SJSA1 (cell line): ENCODE measurements around the gene FSTL4. TPM values are rescaled to one million over a fixed set of nuclear protein-coding genes. Genes with fewer than 3 reads are reported as not detected.

Experiments
- DNase-seq, 2 experiments: peaks; one replicate each; pipeline ENCODE4 v3.0.0-alpha.2; 2015 to 2020; ENCODE audit warnings: low spot score in 2 of 2, low read depth in 1 of 2
- H3K27ac ChIP-seq: fragments of 250-450 bp; sonication (Bioruptor Pico); 2 replicates; pipeline ENCODE4 v1.5.1; 2020; ENCODE audit warnings: mild to moderate bottlenecking, moderate library complexity
- H3K27me3 ChIP-seq: fragments of 250-450 bp; sonication (Bioruptor Pico); replicated peaks from 2 replicates; pipeline ENCODE4 v1.5.1; 2020; ENCODE audit warnings: mild to moderate bottlenecking, moderate library complexity
- H3K36me3 ChIP-seq: fragments of 250-450 bp; sonication (Bioruptor Pico); 2 replicates; pipeline ENCODE4 v1.5.1; 2020; ENCODE audit warnings: mild to moderate bottlenecking
- H3K4me1 ChIP-seq: fragments of 250-450 bp; sonication (Bioruptor Pico); replicated peaks from 2 replicates; pipeline ENCODE4 v1.6.1; 2021; ENCODE audit warnings: mild to moderate bottlenecking
- H3K4me3 ChIP-seq: fragments of 250-450 bp; sonication (Bioruptor Pico); 2 replicates; pipeline ENCODE4 v1.5.1; 2020; ENCODE audit warnings: mild to moderate bottlenecking
- H3K9me3 ChIP-seq: fragments of 250-450 bp; sonication (Bioruptor Pico); replicated peaks from 2 replicates; pipeline ENCODE4 v1.5.1; 2020; ENCODE audit warnings: mild to moderate bottlenecking
- total RNA-seq: library from RNA; depleted of rRNA; stranded (reverse); fragments of >200 nt; shearing (Covaris generic); gene quantifications from 2 replicates; pipeline ENCODE4 v1.2.3, GENCODE V29; 2014

Gene FSTL4
- total RNA-seq, 1 experiment from 2014 or later, result 2.1 TPM

DNA sequence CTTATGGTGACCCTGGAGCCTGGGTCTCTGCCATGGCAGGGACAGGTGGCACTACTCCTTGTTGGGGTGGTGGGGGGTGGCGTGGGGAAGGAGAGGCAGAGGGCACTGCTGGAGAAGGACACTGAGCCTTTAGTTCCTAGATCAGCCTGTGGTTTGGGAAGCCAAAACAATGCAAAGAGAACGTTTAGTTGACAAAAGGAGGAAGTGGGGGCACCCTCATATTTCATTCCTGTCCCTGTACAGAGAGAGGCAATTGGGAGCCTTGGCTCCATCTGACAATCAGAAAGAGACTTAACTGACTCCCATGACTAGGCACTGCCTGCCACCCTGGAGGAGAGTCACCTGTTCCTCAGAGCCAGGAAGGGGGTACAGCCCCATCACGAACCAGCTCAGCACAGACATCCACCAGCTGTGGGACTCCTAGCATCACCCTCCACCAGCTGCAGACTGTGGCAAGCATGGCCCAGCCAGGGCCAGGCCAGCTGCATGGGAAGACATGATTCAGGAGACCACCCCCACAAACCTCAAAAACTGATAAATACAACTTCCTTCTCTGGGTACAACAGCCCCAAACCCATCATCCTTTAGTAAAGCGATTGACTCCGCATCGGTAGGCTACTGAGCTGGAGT is 303.1 kb downstream of the FSTL4 start:
- H3K4me3 ChIP-seq, result no peak overlapping the region
- no peaks in the 10 kb centered on the region for H3K4me1 ChIP-seq
- H3K27ac ChIP-seq, result no peak overlapping the region
- H3K27me3 ChIP-seq, result peaks cover 4% of the 10 kb centered on the region
- H3K36me3 ChIP-seq, result no peaks in the 10 kb centered on the region
- no peaks in the 10 kb centered on the region for H3K9me3 ChIP-seq
- no peak for DNase-seq

DNA sequence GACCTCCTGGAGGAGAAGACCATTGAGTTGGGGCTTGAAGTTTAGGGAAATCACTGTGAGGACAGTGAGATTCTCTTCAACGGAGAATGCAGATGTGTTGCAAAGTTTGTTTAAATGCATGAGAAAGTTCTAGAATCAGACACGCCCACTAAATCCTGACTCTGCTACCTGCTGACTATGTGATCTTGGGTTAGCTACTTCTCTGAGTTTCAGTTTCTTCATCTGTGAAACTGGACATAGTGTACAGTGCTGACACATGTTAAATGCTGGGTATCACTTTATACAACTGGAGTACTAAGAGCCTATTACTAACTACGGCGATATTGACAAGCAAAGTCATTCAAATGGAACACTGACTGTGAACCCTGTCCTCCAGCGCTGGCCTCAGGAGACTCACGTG is 305.1 kb downstream of the FSTL4 start:
- no peaks in the 10 kb centered on the region for H3K4me1 ChIP-seq
- no peak overlapping the region for H3K27ac ChIP-seq
- H3K27me3 ChIP-seq, result peaks cover 11% of the 10 kb centered on the region
- no peak overlapping the region for H3K4me3 ChIP-seq
- H3K9me3 ChIP-seq, result no peaks in the 10 kb centered on the region
- H3K36me3 ChIP-seq, result no peaks in the 10 kb centered on the region
- DNase-seq, result no peak

DNA sequence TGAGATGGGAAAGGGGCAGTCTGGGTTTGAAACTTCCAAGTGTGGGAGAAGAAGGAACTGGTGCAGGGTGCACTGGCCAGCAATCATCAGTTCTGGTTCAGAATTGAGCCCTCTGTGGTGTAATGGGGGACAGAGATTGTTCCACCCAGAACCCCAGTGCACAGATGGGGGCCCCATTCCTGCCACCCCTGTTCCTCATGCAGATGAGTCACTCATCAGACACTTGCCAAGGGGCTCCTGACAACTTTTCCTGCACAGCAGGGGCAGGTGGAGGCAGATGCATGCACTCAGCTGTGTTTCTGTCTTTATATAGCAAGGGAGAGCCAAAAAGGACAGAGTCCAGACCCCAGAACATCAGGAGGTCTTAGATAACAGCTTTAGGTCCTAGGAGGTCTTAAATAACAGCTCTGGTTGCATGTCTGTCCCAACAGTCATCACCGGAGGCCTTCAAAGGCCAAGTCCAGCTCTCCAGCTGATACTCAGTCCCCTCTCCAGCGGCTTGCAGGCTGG is 307.6 kb downstream of the FSTL4 start:
- H3K4me3 ChIP-seq, result no peak overlapping the region
- H3K9me3 ChIP-seq, result no peaks in the 10 kb centered on the region
- H3K4me1 ChIP-seq, result no peaks in the 10 kb centered on the region
- DNase-seq, result no peak
- H3K36me3 ChIP-seq, result no peaks in the 10 kb centered on the region
- H3K27me3 ChIP-seq, result peaks cover 21% of the 10 kb centered on the region
- no peak overlapping the region for H3K27ac ChIP-seq

DNA sequence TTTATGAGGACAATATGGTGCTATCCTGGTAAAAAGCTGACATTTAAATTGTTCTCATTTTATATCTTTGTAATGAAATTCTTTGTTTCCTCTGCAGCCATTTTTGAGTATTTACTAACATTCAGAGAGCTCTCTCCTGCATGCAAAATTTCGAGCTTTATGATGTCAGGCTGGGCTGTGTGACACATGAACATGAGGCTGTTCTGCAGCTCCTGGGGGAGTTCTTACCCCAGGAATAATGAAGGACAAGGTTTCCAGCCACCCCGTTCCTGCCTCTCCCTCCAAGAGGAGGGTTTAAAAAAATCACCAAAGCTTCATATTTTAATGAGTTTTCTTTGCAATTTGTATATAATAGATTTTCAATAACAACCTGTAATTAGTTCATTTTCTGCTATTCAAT is 308.2 kb downstream of the FSTL4 start:
- Histone ChIP-seq H3K27me3 (peaks cover 21% of the 10 kb centered on the region), H3K27ac (no peak overlapping the region), H3K36me3 (no peaks in the 10 kb centered on the region), H3K9me3 (no peaks in the 10 kb centered on the region), H3K4me1 (no peaks in the 10 kb centered on the region), H3K4me3 (no peak overlapping the region)
- DNase-seq, result no peak

DNA sequence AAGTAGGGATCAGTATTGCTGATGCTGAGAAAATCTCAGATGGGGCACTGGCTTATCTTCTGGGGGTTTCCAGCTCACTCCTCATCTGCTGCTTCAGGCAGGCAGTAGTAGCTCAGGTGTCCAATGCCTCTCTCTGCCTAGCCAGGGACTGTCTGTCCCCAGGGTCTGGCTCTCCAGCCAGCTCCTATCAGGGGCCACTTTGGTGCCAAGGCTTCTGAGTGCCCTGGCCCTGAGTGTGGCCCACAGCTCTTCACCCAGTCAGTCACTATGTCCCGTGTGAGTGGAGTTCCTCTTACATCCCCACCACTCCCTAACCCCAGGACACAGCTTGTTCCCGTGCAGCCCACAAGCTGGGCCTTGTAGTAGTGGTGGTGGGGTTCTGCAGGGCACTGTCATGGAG is 309.0 kb downstream of the FSTL4 start:
- H3K4me3 ChIP-seq, result no peak overlapping the region
- no peaks in the 10 kb centered on the region for H3K9me3 ChIP-seq
- peaks cover 21% of the 10 kb centered on the region for H3K27me3 ChIP-seq

DNA sequence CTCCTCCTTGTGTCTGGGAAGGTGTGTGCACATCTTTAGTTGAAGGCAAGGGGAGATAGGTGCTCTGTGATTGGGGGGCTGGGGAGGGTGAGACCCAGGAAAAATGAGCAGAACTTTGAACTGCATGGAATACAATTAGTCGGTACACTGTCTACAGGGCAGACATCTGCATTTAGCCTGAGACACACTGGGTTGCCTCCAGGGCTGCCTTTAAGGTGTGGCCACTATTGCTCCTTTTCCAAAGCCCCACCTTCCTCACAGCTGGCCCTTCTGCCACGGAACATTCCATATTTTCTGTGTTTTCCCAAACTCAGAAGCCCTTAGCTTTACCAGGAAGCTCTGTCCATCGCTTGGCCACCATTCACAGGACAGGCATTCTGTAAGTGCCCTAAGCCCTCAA is 312.6 kb downstream of the FSTL4 start:
- Histone ChIP-seq H3K4me3 (no peak overlapping the region), H3K4me1 (no peaks in the 10 kb centered on the region), H3K9me3 (no peaks in the 10 kb centered on the region), H3K27ac (no peak overlapping the region), H3K36me3 (no peaks in the 10 kb centered on the region), H3K27me3 (peaks cover 34% of the 10 kb centered on the region)
- DNase-seq, result no peak

More for the DNA sequence above, 309.0 kb downstream of the FSTL4 start:
- Histone ChIP-seq H3K27ac (no peak overlapping the region), H3K36me3 (no peaks in the 10 kb centered on the region), H3K4me1 (no peaks in the 10 kb centered on the region)
- DNase-seq, result no peak

DNA sequence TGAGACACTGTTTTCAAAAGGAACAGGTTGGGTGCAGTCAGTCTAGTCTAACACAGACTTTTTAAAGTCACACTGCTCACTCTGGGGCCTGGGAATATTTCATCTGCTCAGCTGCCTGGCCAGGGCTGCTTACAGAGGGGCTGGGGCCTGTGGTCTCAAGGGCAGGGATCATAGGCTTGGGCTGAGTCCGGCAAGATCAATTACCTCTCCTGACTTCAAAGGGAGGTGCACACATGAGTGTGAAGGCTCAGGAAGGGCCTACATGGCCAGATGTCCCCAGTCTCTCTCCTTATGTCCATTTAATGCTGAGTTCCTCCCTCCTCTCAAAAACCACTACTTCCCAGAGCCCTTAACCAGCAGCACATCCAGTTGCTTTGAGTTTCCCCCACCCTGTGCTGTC is 313.3 kb downstream of the FSTL4 start:
- DNase-seq, result no peak
- Histone ChIP-seq H3K27me3 (peaks cover 28% of the 10 kb centered on the region), H3K27ac (no peak overlapping the region), H3K4me1 (no peaks in the 10 kb centered on the region), H3K36me3 (no peaks in the 10 kb centered on the region), H3K4me3 (no peak overlapping the region), H3K9me3 (no peaks in the 10 kb centered on the region)

DNA sequence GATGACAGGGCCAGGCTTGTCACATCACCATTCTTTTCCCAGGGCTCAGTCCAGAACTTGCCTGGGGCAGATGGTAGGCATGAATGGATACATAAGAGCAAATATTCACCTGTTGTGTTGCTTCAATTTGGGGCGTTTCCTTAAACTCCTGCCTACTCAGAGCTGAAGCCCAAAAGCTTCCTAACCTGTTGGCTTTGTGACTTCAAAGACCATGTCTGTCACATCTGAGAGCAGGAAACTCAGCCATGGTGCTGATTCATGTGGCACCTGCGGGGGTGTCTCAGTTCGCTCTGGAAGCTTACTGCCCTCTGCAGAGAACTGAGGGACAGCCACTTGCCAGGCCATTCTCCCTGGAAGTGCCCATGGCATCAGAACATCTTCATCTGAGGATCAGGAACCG is 313.9 kb downstream of the FSTL4 start:
- Histone ChIP-seq H3K27ac (no peak overlapping the region), H3K4me1 (no peaks in the 10 kb centered on the region), H3K27me3 (peaks cover 23% of the 10 kb centered on the region), H3K4me3 (no peak overlapping the region), H3K36me3 (no peaks in the 10 kb centered on the region), H3K9me3 (no peaks in the 10 kb centered on the region)
- no peak for DNase-seq

DNA sequence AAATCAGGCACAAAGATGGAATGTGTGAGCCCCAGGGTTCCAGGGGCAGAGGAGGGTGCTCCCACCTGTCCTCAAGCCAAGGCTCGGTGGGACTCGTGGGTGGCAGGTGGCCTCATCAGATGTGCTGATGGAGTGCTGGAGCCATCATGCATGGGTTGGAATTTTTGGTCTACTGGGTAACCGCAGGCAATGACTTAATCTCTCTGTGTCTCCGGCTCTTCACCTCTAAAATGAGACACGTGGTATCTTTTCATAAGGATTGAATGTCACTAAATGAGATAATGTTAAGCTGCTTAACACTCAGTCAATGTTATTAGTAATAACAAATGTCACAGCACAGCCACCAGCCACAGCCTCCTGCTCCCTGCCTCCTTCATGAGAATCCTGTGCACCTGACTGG is 315.0 kb downstream of the FSTL4 start:
- Histone ChIP-seq H3K9me3 (no peaks in the 10 kb centered on the region), H3K4me1 (no peaks in the 10 kb centered on the region), H3K27ac (no peak overlapping the region), H3K27me3 (peaks cover 23% of the 10 kb centered on the region), H3K4me3 (no peak overlapping the region), H3K36me3 (no peaks in the 10 kb centered on the region)
- no peak for DNase-seq

DNA sequence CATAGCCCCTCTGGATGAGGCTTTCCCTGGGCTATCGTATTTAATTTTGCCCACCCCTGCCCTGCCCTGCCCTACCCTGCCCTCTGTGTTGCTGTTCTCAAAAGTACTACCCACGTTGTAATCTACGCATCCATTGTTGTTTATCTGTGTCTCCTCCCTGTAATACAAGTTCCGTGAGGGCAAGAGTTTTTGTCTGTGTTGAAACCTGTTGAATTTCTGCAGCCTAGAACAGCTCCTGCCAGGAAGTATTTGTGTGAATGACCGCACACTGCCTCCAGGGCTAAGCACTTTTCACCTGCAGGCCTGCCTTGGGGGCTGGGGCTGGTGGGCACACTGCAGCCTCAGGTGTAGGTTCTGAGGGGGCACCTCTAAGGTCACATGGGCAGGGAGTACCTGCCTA is 315.7 kb downstream of the FSTL4 start:
- Histone ChIP-seq H3K27ac (no peak overlapping the region), H3K4me3 (no peak overlapping the region), H3K9me3 (no peaks in the 10 kb centered on the region), H3K4me1 (0 out of 2 replicates have a peak, but pooled peaks cover 3% of the 10 kb centered on the region), H3K36me3 (no peaks in the 10 kb centered on the region), H3K27me3 (peaks cover 19% of the 10 kb centered on the region)
- DNase-seq, result no peak

DNA sequence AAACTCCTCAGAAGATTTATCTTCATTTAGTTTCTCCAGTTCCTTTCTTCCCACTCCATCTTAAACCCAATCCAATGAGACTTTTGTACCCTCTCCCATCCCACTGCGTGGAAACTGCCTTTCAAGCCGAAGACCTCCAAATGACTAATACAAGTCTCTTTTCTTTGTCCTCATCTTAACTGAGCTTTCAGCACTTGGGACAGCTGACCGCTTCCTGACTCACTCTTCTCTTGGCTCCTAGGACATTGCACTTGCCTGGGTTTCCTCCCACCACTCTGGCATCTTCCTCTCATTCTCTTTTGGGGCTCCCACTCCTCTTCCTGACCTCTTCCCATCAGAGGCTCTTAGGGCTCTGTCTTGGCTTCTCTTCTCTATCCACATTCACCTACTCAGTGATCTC is 316.8 kb downstream of the FSTL4 start:
- H3K4me1 ChIP-seq, result 0 out of 2 replicates have a peak, but pooled peaks cover 3% of the 10 kb centered on the region
- H3K27me3 ChIP-seq, result peaks cover 13% of the 10 kb centered on the region; the same call in 1 of the 2 replicates
- DNase-seq, result no peak

DNA sequence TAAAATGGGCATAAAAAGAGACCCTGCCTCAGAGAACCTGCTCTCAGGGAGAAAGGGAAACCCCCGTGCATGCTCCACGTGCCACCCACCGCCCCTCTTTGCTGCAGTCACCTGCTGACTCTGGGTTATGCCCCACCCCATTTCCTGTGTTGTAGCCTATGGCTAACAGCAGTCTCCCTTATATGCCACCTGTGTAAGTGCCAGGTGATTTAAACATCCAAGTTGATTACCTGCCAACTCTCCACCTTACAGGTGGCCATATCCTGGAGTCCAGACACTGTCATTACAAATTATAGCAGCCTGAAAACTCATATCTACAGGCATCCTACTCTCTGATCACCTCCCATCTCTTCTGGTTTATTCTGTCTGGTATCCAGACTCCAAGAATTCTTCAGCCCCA is 318.0 kb downstream of the FSTL4 start:
- Histone ChIP-seq H3K4me3 (no peak overlapping the region), H3K36me3 (no peaks in the 10 kb centered on the region), H3K27me3 (peaks cover 13% of the 10 kb centered on the region; the same call in 1 of the 2 replicates), H3K4me1 (0 out of 2 replicates have a peak, but pooled peaks cover 3% of the 10 kb centered on the region), H3K27ac (no peak overlapping the region), H3K9me3 (no peaks in the 10 kb centered on the region)
- no peak for DNase-seq

More for the DNA sequence above, 316.8 kb downstream of the FSTL4 start:
- no peak overlapping the region for H3K4me3 ChIP-seq
- no peaks in the 10 kb centered on the region for H3K36me3 ChIP-seq
- H3K9me3 ChIP-seq, result no peaks in the 10 kb centered on the region
- no peak overlapping the region for H3K27ac ChIP-seq

DNA sequence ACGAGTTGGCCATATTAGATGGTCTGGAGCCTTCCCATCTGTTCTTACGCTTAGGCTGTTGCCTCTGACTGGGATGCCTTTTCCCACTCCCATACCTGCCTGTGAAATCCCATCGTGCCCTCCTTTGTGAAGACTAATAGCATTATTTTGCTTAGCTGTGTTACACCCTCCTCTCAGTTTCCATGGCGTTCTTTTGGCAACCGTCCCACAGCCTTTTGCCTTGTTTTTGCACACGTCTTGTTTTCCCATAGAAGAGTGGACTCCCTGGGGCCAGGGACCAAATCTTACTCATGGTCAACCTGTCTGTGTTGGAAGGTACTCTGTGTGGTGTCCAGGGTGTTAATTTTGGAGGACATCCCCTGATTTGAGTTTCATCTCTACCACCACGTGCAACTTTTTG is 318.4 kb downstream of the FSTL4 start:
- H3K4me3 ChIP-seq, result no peak overlapping the region
- H3K36me3 ChIP-seq, result no peaks in the 10 kb centered on the region
- no peak for DNase-seq
- H3K9me3 ChIP-seq, result no peaks in the 10 kb centered on the region
- H3K4me1 ChIP-seq, result 0 out of 2 replicates have a peak, but pooled peaks cover 3% of the 10 kb centered on the region
- H3K27ac ChIP-seq, result no peak overlapping the region
- H3K27me3 ChIP-seq, result peaks cover 13% of the 10 kb centered on the region; the same call in 1 of the 2 replicates

DNA sequence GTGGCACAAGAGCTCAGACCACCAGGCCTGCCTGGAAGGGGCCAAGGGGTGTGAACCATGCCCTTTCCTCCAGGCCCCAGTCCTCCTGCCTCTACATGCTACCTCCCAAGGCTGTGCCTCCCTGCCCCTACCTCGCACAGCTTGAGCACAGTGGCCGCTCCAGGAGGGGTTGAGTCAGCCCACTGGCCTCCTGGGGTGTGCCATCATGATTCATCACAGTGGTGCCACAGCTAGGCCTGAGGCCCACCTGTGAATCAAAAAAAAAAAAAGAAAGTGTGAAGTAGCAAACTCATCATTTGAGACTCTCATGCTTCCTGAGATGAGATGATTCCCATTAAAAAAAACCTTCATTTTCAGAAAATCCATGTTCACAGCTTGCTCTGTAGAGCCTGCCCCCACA is 320.0 kb downstream of the FSTL4 start:
- H3K9me3 ChIP-seq, result no peaks in the 10 kb centered on the region
- 0 out of 2 replicates have a peak, but pooled peaks cover 3% of the 10 kb centered on the region for H3K4me1 ChIP-seq
- H3K27ac ChIP-seq, result no peak overlapping the region
- H3K36me3 ChIP-seq, result no peaks in the 10 kb centered on the region
- no peak overlapping the region for H3K4me3 ChIP-seq
- H3K27me3 ChIP-seq, result peaks cover 13% of the 10 kb centered on the region; the same call in 1 of the 2 replicates
- no peak for DNase-seq
